Right lung (tissue), 5 donors: ENCODE results near the gene KCNIP3. TPM values are rescaled to one million over a fixed set of nuclear protein-coding genes. Genes with fewer than 3 reads are reported as not detected.
A peak's percentile ranks its signal among the peaks of the same experiment; 100 is the strongest.
"Not testable (repeated sequence)": the region's sequence is repeated elsewhere in the genome, so short reads cannot be mapped to it uniquely, and the experiment has no call there.

Source experiments
- DNase-seq, 2 donors: peaks; one replicate each; pipeline ENCODE4 v3.0.0-alpha.2; 2013
- polyA plus RNA-seq, 5 donors: library from polyadenylated mRNA; unstranded; fragments of 120-200 nt; gene quantifications; one replicate each; pipeline versions ENCODE4 v1.2.1 to v1.2.3, GENCODE V29; 2013; ENCODE audit warnings: inconsistent platforms in 1 of 5, low replicate concordance in 1 of 5; ENCODE audit not compliant: insufficient read length in 5 of 5, insufficient read depth in 1 of 5

KCNIP3 gene
- polyA plus RNA-seq, 5 donors: 6.2 to 10.0 (median 7.4) TPM

GRCh38 chr2:95403204-95403721 lies 106.1 kb downstream of the KCNIP3 start:
- DNase-seq: not testable (repeated sequence)

GRCh38 chr2:95403824-95404223 lies 106.7 kb downstream of the KCNIP3 start:
- not testable (repeated sequence) for DNase-seq

DNA sequence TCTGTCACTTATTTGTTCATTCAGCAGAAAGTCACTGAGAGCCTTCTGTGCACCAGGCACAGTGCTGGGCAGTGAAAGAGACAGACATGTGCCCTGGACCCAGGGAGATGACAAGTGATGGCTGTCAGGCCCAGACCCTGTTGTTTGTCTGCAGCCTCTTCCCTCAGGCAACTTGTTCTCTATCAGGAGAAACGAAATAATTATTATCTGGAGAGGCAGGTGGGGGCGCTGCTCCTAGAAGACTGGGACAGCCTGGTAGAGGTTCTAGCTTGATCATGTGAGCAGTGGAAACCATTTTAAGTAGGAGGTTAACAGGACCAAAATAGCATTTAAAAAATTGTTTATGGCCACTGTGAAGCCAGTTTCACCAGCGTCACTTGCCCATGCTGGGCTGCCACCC lies 107.5 kb downstream of the KCNIP3 start:
- not testable (repeated sequence) for DNase-seq

DNA sequence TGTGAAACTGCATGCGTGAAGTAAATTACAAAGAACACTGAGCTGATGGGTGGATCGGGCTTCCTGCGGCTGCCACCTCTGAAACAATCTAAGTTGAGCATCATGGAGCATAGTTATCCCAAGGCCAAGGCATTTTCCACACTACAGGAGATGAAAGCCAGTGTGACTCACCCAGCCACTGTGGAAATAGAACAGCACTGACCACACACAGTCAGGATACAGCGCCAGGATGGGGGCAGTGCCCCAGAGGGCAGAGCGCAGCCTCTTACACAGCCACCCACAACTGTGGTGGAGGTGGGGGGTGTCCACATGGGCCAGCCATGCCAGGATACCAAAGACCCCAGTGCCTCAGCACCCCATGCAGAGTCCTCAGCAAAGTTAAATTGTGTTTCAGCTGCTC lies 114.1 kb downstream of the KCNIP3 start:
- not testable (repeated sequence) for DNase-seq

DNA sequence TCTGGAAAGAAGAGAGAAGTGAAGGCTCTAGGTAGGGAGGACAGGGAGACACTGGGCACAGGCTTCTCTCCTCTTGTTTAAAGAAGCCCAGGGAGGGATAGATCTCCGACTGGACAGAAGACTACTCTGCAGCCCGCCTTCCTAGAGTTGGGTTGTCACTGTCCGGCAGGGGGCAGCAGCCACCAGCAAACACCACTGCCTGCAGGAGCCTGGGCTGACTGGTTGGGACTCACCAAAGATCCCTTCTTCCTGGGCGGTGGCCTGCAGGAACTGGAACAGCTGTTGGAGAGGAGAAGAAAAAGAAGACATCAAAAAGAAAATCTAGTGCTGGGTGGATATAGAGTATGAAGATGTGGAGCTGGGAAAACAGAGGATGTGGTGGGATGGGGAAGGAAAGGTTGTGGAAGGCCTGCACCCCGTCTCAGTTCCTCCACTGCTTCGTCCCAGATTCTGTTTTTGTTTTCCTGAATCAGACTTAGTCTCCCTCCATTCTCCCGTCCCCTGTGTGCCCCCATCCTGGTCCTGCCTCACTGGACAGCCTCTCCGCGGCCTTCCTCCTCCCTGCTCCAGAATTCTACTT lies 117.0 kb downstream of the KCNIP3 start:
- DNase-seq: peak in 1 of 2 donors; percentile 64

GRCh38 chr2:95415138-95415537 lies 118.0 kb downstream of the KCNIP3 start:
- not testable (repeated sequence) for DNase-seq

DNA sequence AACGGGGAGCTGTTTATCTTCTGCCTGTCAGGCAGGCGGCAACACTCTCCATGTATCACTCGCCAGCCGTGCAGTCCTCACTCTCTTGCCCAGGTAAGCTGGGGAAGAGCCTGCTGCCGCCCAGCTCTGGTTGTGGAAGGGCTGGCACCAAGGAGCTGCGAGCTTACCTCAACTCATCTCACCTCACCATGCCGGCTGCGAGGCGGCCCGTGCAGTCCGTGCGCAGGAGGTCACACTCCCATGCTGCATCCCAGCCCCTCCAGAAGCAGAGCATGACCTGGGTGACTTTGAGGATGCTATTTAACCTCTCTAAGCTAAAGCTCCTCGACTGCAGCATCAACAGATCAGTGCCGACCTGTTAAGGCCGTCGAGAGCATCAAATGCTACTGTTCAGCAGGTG lies 118.4 kb downstream of the KCNIP3 start:
- not testable (repeated sequence) for DNase-seq

- not testable (repeated sequence) for DNase-seq
Observed at GRCh38 chr2:95427196-95427867, 130.2 kb downstream of the KCNIP3 start.

DNA sequence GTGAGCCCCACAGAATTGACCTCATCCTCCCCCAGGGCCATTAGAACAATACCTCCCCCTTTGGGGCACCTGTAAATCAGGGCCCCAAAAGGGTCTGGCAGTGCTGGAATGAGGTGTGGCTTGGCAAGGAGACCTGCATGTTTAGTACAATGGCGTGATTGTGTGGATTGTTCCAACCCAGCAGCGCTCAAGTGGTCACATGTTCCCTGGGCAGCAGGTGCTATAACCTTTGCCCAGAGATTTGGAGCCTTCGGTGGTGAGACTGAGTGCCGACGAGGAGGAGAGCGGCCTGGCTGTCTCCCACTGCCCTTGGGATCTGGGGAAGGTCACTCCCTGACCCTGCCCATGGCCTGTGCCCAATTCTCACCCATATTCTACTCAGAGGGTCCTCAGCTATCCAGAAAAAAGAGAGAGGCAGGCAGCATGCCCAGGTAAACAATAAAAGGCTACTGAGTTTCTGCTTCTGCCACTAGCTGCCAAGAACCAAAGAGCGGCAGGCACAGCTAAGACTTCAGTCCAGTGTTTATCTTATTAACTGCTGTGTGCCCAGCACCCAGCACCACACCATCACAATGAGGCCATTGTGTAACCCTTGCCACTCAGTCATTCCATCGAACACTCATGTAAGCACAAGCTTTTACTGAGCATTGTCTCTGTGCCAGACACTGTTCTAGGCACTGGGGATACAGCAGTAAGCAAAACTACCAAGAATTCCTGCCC lies 132.8 kb downstream of the KCNIP3 start:
- not testable (repeated sequence) for DNase-seq

GRCh38 chr2:95433373-95433772 lies 136.2 kb downstream of the KCNIP3 start:
- not testable (repeated sequence) for DNase-seq

DNA sequence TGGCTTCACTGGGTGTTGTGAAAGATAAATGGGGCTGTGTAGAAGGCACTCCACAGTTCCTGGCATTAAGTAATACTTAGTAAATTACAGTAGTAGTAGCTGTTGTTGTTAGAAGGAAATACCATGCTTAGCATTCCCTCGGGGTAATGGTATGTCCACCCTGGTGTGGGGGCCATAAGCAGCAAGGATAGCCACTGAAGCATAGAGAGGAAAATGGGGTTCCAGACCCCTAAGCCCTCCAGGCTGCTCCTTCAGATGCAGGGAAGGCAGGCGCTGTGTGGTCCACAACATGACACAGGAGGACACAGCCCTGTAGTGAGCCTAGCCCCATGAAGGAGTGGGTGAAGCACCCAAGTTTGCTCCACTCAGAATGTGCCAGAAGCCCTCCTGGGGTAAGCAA lies 136.8 kb downstream of the KCNIP3 start:
- DNase-seq: not testable (repeated sequence)

GRCh38 chr2:95434507-95435076 lies 137.4 kb downstream of the KCNIP3 start:
- DNase-seq: not testable (repeated sequence)

DNA sequence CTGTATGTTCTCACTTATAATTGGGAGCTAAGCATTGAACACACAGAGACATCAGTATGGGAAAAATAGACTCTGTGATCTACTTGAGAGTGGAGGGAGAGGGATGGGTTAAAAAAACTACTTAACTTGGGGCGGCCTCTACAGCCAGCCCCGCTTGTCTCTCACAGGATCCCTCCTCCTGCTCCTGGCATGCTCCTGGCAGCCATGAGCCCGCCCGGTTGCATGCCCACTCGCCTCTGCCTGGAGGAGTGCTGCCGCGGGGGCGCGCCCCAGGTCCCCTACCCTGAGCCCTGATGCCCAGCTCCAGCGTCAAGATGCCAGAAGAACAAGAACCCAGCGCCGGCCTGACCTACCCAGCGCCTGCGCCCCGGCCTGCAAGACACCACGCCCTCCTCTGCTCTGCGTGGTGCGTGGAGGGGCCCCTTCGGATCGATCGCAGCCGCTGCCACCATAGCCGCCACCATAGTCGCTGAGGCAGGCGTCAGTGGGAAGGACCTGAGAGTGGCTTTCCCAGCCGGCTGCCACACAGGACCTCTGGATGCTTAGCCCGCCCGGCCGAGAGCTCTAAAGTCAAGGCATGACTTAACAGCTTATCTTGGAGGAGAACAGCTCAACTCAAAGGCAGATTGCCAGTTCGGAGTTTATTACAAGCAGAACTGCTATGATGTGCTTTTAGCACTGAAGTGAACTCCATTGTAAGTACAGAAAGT lies 138.2 kb downstream of the KCNIP3 start:
- not testable (repeated sequence) for DNase-seq

Other genes starting within 250 kb of the KCNIP3 start
- gene MRPS5, start 175.5 kb upstream of the KCNIP3 start, polyA plus RNA-seq: 100 to 1,000 TPM in 1 of 5 donors, 10 to 100 TPM in 4; 81.2 to 103 (median 88.0) TPM
- gene ZNF514, start 137.5 kb upstream of the KCNIP3 start, polyA plus RNA-seq: 10 to 100 TPM; 35.1 to 48.7 (median 41.3) TPM
- 1 to 10 TPM; 5.6 to 9.1 (median 8.2) TPM for gene ZNF2, start 131.5 kb upstream of the KCNIP3 start, polyA plus RNA-seq
- 1 to 10 TPM; 2.5 to 5.7 (median 4.2) TPM for gene ZNF892, start 89.8 kb upstream of the KCNIP3 start, polyA plus RNA-seq
- gene PROM2, start 22.9 kb upstream of the KCNIP3 start, polyA plus RNA-seq: 10 to 100 TPM in 4 of 5 donors, 1 to 10 TPM in 1; 8.5 to 14.6 (median 14.2) TPM
- 10 to 100 TPM; 33.5 to 46.3 (median 38.4) TPM for gene FAHD2A, start 105.4 kb downstream of the KCNIP3 start, polyA plus RNA-seq
- gene TRIM43B, start 187.4 kb downstream of the KCNIP3 start, polyA plus RNA-seq: not detected